Keratinocyte (primary cell): ENCODE data around the gene ATF6.

Source experiments
- EZH2 ChIP-seq: IDR thresholded peaks from one replicate; pipeline ENCODE4 v1.6.1; 2012; ENCODE audit warnings: inconsistent platforms, mild to moderate bottlenecking, low read length, moderate library complexity
- TF ChIP-seq, protein P1 (sequence below), 3 experiments: IDR thresholded peaks in 1 of 3; conservative IDR thresholded peaks in 1 of 3; optimal IDR thresholded peaks in 1 of 3; 2 replicates in 2 of 3; 3 replicates in 1 of 3; pipeline versions ENCODE3 to v1.5.1; 2011; ENCODE audit warnings: low read length in 3 of 3, mild to moderate bottlenecking in 3 of 3, moderate library complexity in 2 of 3, control low read depth in 1 of 3, inconsistent platforms in 1 of 3; ENCODE audit not compliant: insufficient read depth in 2 of 3; ENCODE audit errors: extremely low read depth in 1 of 3

DNA sequence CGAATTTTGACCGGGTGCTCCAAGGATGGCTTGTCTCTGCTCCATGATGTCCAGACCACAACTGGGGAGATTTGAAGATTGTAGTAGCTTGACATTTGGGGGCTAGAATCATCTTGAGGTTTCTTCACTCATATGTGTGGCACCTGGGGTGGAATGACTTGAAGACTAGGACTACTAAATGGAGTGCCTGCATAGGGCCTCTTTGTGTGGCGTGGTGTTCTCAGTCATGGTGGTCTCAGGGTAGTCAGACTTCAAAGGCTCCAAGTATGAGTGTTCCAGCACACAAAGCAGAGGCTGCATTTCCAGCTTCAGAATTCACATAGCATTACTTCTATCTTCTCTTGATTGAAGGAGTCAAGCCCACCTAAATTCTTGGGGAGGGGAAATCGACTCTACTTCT is 16.8 kb downstream of the ATF6 start:
- TF ChIP-seq, protein P1, sequence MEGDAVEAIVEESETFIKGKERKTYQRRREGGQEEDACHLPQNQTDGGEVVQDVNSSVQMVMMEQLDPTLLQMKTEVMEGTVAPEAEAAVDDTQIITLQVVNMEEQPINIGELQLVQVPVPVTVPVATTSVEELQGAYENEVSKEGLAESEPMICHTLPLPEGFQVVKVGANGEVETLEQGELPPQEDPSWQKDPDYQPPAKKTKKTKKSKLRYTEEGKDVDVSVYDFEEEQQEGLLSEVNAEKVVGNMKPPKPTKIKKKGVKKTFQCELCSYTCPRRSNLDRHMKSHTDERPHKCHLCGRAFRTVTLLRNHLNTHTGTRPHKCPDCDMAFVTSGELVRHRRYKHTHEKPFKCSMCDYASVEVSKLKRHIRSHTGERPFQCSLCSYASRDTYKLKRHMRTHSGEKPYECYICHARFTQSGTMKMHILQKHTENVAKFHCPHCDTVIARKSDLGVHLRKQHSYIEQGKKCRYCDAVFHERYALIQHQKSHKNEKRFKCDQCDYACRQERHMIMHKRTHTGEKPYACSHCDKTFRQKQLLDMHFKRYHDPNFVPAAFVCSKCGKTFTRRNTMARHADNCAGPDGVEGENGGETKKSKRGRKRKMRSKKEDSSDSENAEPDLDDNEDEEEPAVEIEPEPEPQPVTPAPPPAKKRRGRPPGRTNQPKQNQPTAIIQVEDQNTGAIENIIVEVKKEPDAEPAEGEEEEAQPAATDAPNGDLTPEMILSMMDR (optimal IDR thresholded peaks at IDR 0.05 in 1 of 3, IDR thresholded peaks at IDR 0.05 in 1 of 3, conservative IDR thresholded peaks at IDR 0.05 in 1 of 3; ENCODE audit: extremely low read depth in 1 of 3, insufficient read depth in 2 of 3, low read length in 3 of 3) = no peak
- no peak for TF ChIP-seq EZH2
